GM19193 (cell line): ENCODE results near the gene TMPRSS7.

ENCODE experiments used
- POLR2A ChIP-seq: IDR thresholded peaks from 4 replicates; pipeline ENCODE4 v1.6.1; 2011; ENCODE audit not compliant: insufficient read depth, insufficient read length; ENCODE audit errors: extremely low read depth

The TMPRSS7 gene

DNA sequence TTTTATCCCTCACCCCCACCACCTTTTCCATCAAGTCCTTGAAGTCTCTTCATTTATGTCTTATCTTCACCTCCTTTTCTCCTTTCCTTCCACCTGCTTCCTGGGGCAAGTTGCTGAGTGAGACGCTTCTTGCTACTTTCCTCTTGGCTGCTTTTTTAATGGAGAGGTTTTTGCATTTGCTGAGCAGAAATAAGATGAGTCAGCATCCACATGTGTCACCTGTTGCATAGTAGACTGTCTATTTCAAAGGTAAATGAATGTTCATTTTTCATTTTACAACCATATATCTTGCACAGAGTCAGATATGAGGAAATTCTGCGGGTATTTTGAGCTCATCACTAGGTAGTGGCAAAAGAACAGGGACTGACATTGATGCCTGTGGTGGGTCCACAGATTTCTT lies 70.2 kb downstream of the TMPRSS7 start:
- no peak for TF ChIP-seq POLR2A

DNA sequence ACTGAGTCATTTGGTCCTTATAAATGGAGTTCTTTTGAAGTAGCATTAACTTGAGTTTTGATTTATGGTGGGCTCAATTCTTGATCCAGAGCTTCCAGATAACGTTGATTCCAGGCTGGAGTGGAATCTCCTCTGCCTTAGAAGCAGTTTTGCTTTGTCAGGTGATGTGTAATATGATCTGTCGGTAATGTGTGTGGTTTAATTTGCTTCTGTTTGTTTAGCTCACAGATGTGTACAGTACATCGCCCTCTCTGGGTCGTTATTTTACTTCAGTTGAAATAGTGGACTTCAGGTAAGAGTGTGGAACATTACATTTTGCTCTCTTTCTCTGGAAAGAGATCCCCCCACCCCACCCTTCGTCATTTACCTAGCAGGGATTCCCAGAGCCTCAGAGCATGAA lies 74.8 kb downstream of the TMPRSS7 start:
- no peak for TF ChIP-seq POLR2A

DNA sequence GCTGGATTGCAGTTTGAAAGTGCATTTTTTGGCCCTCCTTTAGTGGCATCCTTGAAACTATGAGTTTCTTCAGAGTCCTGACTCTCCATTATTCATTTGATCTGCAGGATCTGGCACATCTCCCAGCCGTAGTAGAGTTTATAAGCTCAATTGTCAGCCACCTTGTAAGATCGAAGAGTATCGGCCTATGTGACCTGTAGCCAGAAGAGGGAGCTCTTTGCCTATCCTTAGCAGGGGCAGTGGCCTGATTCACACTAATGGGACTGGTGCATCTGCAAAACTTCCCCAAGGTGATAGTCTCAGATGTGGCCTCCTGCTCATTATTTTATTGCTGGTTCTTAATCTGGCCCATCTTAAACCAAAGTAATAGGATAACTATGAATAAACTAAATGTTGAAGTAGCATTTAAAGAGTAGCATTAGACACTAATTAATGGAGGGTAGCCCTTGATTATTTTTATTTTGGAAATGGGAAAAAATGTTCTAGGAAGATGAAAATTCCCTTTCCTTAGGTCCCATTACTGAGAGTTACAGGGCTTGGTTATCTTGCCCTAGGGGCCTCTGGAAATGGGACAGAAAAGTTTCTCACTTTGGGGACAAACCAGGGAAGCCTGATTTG lies 77.4 kb downstream of the TMPRSS7 start:
- TF ChIP-seq POLR2A: no peak

DNA sequence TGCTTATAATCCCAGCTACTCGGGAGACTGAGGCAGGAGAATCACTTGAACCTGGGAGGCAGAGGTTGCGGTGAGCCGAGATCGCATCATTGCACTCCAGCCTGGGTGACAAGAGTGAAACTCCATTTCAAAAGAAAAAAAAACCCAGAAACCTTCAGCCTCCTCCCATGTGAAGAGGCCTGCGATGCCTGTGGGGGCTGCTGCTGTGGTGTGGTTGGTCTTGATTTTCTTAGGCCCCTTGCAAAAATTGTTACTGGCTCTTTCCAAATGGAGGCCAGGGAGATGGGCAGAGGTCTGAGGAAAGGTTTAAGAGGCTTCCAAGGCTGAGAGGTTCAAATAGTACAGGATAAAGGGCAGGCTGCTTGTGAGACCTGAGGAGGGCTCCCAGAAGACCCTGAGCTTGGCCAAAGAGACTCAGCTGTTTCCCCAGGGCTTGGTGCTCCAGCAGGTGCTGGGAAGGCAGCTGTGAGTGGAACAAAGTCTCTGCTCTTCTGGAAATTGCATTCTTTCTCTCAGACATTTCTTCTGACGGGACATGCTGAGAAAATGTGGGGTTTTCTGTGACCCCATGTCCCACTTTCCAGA lies 80.1 kb downstream of the TMPRSS7 start:
- TF ChIP-seq POLR2A: no peak

DNA sequence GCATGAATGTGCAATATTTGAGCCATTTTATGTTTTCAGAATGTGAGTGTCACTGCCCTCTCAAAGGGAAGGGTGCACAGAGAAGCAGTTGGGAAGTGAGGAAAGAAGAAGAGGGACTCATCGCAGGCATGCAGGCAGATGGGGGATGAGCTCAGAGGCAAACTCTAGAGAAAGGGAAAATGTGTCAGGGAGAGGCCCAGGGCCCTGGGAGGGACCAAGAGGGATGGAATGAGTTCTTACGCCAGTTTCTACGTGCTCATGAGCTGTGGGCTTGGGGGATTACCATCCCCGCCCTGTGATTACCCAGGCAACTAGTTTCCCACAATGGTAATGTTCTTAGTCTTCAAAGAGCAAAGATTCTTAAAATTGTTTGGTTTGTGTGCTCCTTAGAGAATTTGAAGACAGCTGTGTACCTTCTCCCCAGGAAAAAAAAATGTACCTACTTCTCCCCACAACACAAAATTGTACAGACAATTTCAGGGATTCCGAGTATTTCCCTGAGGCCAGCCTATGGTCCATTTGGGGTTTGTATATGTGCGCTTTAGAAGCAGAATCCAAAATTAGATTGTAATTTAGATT lies 80.7 kb downstream of the TMPRSS7 start:
- TF ChIP-seq POLR2A: peak; percentile 28

DNA sequence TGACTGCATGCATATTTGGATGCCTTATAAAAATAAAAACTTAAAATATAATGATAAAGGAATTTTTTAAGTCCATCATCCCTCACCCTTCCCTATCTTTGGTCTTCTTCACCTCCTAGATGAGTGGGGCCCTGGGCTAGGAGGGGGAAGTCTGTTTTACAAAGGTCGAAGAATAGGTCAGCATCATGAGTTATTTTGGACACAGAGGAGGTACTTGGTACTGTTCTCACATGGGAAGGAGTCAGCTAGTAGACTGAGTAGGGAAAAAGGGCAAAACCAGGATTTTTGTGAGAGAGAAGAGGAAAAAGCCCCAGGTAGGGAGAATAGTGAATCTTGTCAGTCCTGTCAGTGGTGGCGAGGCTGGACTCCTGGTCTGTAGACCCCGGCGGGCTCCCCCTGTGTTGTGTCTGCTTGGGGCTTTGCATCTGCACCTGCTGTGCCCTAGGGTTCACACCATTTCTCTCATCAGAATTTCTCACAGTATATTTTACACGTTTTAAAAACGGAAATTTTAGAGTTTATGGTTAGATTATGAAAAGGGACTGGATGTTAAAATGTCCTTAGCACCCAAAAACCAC lies 81.4 kb downstream of the TMPRSS7 start:
- TF ChIP-seq POLR2A: no peak

DNA sequence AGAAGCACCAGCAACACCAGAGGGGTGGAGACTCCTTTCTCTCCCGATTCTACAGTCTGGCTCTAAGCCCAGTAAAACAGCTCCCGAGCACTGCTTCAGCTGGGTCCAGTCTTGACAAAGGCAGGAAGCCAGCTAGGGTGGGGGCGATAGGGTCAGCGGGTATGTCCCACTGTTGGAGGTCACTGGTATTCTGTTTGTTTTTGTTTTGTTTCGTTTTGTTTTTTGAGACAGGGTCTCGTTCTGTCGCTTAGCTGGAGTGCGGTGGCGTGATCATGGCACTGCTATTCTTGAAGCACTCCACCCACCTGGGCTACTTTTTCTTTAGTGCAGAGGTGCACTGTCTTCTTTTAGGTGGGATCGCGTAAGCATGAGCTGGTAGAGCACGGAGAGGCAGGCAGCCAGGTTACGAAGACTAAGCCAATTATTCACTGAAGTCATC lies 82.2 kb downstream of the TMPRSS7 start:
- no peak for TF ChIP-seq POLR2A

DNA sequence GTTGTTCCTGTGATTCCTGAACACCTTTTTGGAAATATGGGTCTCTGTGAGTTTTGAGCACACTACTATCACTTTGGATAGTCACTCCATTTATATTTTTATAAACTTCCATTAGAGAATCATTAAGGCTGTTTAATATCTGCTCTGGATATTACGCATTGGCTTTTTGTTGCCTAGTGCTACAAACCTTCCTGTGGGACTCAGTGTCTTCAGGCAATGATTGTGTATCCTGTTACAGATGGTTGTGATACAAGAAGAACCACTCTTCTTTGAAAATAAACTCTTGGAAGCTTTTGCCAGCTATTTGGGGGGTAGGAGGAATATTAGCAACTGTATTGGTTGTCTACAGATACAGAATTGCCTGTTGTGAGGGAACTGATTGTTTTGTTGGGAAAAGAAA lies 82.9 kb downstream of the TMPRSS7 start:
- no peak for TF ChIP-seq POLR2A

DNA sequence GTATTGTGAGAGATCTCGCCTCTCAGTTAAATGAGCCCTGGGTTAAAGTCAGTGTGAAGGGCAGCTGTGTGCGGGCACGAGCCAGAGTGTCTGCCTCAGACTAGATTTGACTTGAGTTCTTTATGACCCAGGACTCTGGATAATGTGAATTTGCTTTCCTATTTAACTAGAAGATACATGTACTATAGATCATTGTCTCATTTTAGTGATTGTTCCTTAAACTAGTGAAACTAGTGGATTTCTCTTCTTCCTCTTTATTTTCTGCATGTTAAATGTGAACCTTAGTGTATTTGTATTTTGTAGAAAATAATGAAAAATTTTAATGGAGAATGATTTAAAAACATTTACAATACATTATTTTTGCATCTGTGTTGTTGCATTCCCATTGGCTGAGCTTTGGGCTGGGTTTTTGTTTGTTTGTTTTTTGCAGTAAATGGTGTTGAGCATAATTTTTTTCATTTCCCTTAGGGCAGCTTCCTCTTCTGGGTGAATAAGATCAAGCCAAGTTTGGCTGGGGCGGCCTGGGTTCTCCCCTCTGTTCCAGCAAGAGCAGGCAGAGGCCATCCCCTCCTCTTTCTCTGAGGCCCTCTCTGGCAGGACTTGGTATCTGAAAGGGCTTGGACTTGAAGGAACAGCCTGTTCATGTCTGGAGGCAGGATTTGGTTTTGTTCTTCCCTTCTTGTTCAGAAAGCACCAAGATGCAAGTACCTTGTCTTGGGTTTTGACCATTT lies 83.5 kb downstream of the TMPRSS7 start:
- TF ChIP-seq POLR2A: no peak

DNA sequence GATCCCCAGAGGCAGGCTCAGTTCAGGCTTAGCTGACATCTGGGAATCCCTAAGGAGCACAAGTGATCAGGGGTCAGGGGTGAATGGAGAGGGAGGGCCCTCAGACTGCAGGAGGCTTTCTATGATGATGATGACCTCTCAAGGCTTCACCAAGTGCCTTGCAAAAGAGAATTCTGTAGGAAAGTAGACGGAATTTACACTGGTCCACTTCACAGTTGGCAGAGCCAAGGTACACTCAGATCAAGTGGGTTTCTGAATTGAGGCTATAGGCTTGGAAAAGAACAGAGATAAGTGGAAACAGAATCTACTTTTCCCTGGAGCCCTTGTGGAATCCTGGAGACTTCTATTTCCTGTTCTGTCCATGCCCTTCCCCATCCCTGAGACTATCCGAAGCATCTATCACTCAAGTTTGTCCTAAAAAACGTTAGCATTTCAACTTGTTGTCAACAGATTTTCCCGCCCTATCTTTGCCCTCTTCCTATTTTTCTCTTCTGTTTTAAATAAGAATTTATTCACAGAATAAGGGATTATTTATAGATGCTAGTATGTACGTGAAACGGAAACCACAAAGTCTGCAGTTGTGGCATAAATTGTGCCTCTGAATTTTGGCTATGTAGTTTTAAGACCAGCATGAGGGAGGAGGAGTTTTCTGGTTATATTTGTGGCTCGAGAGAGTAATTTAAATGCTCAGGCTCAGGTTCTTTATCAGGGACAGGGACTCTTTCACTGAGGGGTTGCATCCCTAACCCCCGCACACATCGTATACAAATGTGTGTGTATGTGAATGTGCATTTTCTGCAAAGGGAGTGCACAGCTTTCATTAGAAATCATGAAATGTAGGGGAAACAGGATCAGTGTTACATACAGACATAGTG lies 85.7 kb downstream of the TMPRSS7 start:
- no peak for TF ChIP-seq POLR2A

DNA sequence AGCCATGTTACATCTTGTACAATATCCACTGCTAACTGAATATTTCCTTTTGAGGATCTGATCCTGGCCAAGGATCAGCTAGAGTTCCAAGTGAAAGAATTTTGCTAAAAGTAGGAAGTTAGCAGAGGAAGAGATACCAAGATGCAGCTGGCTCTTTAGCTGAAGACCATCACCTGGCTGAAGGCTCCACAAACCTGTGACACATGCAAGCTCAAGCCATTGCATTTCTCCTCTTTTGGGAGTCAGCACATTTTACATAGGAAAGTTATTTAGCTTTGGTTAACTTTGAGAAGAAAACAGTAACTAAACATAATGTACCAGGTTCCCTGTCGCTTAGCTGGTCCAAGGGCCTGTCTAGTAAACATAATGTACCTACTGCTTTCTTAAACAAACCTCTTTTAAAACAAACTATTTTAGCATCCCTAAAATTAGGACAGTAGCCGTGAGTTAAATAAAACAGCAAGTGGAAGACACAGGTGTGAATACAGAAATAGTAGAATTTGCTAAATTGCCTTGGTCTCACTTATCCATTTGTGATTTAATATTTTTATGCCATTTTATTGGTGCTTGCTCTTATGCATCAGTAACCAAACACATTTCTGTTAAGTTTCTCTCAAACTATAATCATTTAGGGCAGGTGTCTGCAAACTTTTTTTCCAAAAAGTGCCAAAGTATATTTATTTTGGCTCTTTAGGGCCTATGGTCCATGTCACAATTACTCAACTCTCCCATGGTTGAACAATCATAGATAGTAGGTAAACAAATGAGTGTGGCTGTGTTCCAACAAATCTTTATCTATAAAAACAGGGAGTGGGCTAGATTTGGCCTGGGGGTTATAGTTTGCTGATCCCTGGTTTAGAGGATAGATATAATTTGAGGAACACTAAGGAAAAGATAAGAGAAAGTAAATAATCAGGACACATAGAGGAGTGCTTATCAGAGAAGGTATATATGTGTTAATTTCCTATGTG lies 87.3 kb downstream of the TMPRSS7 start:
- TF ChIP-seq POLR2A: no peak

DNA sequence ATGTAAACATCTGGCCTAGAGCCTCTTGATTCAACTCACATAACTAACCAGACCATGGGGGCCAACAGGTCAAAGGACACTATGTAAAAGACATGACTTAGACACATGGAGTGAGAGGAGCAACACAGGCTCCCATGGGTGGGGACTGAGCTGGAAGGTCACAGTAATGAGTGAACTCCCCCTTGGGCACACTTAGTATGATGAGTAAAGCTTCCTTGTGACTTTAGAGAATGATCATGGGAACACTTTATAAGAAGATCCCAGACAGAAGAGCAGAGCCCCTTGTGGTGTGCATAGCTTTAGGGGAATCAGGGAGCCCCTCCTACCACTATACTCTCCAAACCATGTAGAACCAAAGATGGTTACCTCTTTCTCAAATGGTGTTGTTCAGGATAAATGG lies 88.3 kb downstream of the TMPRSS7 start:
- TF ChIP-seq POLR2A: no peak

DNA sequence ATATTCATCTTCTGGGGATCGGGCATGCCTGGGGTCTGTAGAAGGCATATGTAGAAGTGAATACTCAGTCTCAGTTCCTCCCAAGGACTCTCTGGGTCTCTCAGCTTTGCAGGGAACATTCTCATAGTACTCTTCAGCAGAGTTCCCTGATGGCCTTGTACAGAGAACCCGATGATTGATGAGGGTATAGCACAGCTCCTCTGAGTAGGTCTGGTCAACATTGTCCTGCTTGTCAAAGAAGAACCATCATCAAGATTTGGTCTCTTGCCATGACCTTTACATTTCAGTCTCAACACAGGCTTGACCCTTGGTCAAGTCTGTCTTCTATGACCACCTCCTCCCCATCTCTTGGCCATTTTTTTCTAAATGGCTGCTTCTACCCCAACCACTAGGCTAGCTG lies 89.0 kb downstream of the TMPRSS7 start:
- no peak for TF ChIP-seq POLR2A
